K562 (cell line): ENCODE data around the gene PRDM8. TPM values are rescaled to one million over a fixed set of nuclear protein-coding genes. Genes with fewer than 3 reads are reported as not detected.

Experiments used
- BHLHE40 ChIP-seq: IDR thresholded peaks from 2 replicates; pipeline ENCODE4 v1.6.1; 2011; ENCODE audit warnings: low read length, improper control_type of control experiment
- BMI1 ChIP-seq: fragments of 150-350 bp; IDR thresholded peaks from 2 replicates; pipeline ENCODE4 v1.6.1; 2014; ENCODE audit warnings: low read length
- ELF4 ChIP-seq: fragments of 450-650 bp; formaldehyde crosslinking; IDR thresholded peaks from 2 replicates; pipeline ENCODE4 v1.4.0; 2022; ENCODE audit warnings: missing genetic modification characterization
- HNRNPUL1 ChIP-seq: fragments of 200-400 bp; formaldehyde crosslinking; IDR thresholded peaks from 2 replicates; pipeline ENCODE4 v1.6.1; 2017; ENCODE audit warnings: low read length
- JUND ChIP-seq, 2 experiments: IDR thresholded peaks; 2 replicates in 1 of 2; 3 replicates in 1 of 2; pipeline ENCODE4 v1.6.1; 2011; ENCODE audit warnings: borderline replicate concordance in 2 of 2, low read depth in 2 of 2, low read length in 2 of 2, improper control_type of control experiment in 1 of 2, missing biosample characterization in 1 of 2, missing genetic modification characterization in 1 of 2, missing genetic modification reagents in 1 of 2
- KLF13 ChIP-seq: fragments of 450-650 bp; IDR thresholded peaks from 2 replicates; pipeline ENCODE4 v1.6.1; 2016; ENCODE audit warnings: missing genetic modification characterization, low read depth, mild to moderate bottlenecking, missing compliant biosample characterization, moderate library complexity, borderline replicate concordance
- MAFF ChIP-seq: IDR thresholded peaks from 2 replicates; pipeline ENCODE4 v1.6.1; 2012; ENCODE audit warnings: low read length, improper control_type of control experiment
- MTF1 ChIP-seq: fragments of 250-450 bp; sonication (Bioruptor Pico); IDR thresholded peaks from 2 replicates; pipeline ENCODE4 v1.9.0; 2021; ENCODE audit warnings: moderate library complexity, mild to moderate bottlenecking, inconsistent platforms, borderline replicate concordance
- MYNN ChIP-seq, 2 experiments: sonication (generic); formaldehyde crosslinking in 1 of 2; IDR thresholded peaks; 2 replicates each; pipeline versions ENCODE4 v1.5.0 to v1.6.1; 2016 to 2020; ENCODE audit warnings: antibody characterized with exemption in 1 of 2, missing genetic modification reagents in 1 of 2
- NFYB ChIP-seq: IDR thresholded peaks from 2 replicates; pipeline ENCODE4 v1.6.1; 2011; ENCODE audit warnings: mild to moderate bottlenecking, moderate library complexity; ENCODE audit not compliant: insufficient read length; ENCODE audit errors: extremely low read depth
- RBM25 ChIP-seq: fragments of 200-400 bp; formaldehyde crosslinking; IDR thresholded peaks from 2 replicates; pipeline ENCODE4 v1.6.1; 2018; ENCODE audit warnings: low read length, low read depth, moderate library complexity; ENCODE audit not compliant: severe bottlenecking
- RFX7 ChIP-seq: fragments of 250-450 bp; sonication (Bioruptor Pico); IDR thresholded peaks from 2 replicates; pipeline ENCODE4 v1.5.1; 2021; ENCODE audit warnings: mild to moderate bottlenecking
- TSC22D4 ChIP-seq: fragments of 450-650 bp; IDR thresholded peaks from 2 replicates; pipeline ENCODE4 v1.6.1; 2016; ENCODE audit warnings: missing genetic modification characterization, missing biosample characterization, control low read depth
- YY1 ChIP-seq, 3 experiments: IDR thresholded peaks; 2 replicates each; pipeline ENCODE4 v1.6.1; 2011; ENCODE audit warnings: low read length in 2 of 3, mild to moderate bottlenecking in 2 of 3, moderate library complexity in 2 of 3, borderline replicate concordance in 1 of 3, control low read depth in 1 of 3, low read depth in 1 of 3; ENCODE audit not compliant: insufficient read depth in 3 of 3, insufficient replicate concordance in 2 of 3, control insufficient read depth in 1 of 3, insufficient read length in 1 of 3; ENCODE audit errors: extremely low read depth in 1 of 3
- ZBTB1 ChIP-seq: sonication (generic); formaldehyde crosslinking; IDR thresholded peaks from 2 replicates; pipeline ENCODE4 v1.8.1; 2023; ENCODE audit warnings: missing genetic modification reagents, low read depth, mild to moderate bottlenecking, borderline replicate concordance
- ZNF12 ChIP-seq: sonication (generic); formaldehyde crosslinking; IDR thresholded peaks from 2 replicates; pipeline ENCODE4 v1.4.0; 2020; ENCODE audit warnings: mild to moderate bottlenecking, missing genetic modification reagents
- ZNF79 ChIP-seq: fragments of 250-450 bp; sonication (Bioruptor Pico); IDR thresholded peaks from 2 replicates; pipeline ENCODE4 v1.4.0; 2020; ENCODE audit warnings: low read depth, mild to moderate bottlenecking, moderate library complexity
- polyA plus RNA-seq, 8 experiments: library from polyadenylated mRNA; depleted of rRNA in 4 of 8; stranded (reverse) in 5 of 8; unstranded in 3 of 8; fragments of >200 nt; fragmentation: Nextera tagmentation in 2 of 8; fragmentation: Illumina TruSeq in 1 of 8; extraction: Ambion mirVana in 2 of 8; extraction: Trizol in 1 of 8; gene quantifications; 2 replicates each; pipeline versions ENCODE4 v1.2.1 to v1.2.3, GENCODE V29; 2011 to 2014; ENCODE audit warnings: inconsistent platforms in 1 of 8, missing spikeins in 1 of 8
- total RNA-seq, 7 experiments: library from RNA; depleted of rRNA in 6 of 7; stranded (reverse); fragments of >200 nt in 6 of 7; fragmentation: Illumina TruSeq in 2 of 7; extraction: Trizol in 2 of 7; gene quantifications; 2 replicates each; pipeline versions ENCODE4 v1.2.1 to v1.2.3, GENCODE V29; 2011 to 2021; ENCODE audit warnings: low replicate concordance in 1 of 7
- TF ChIP-seq, protein P1 (sequence below): IDR thresholded peaks from 2 replicates; pipeline ENCODE4 v1.6.1; 2011; ENCODE audit warnings: borderline replicate concordance, low read depth, mild to moderate bottlenecking, moderate library complexity, low read length; ENCODE audit not compliant: insufficient read depth, poor library complexity, severe bottlenecking
- TF ChIP-seq, protein P2 (sequence below): fragments of 250-450 bp; sonication (Bioruptor Pico); IDR thresholded peaks from 2 replicates; pipeline ENCODE4 v1.4.0; 2020
- TF ChIP-seq, protein P3 (sequence below): fragments of 450-650 bp; IDR thresholded peaks from 2 replicates; pipeline ENCODE4 v1.6.1; 2017; ENCODE audit warnings: mild to moderate bottlenecking, moderate library complexity
- TF ChIP-seq, protein P4 (sequence below): sonication (generic); formaldehyde crosslinking; IDR thresholded peaks from 2 replicates; pipeline ENCODE4 v1.8.1; 2023; ENCODE audit warnings: mild to moderate bottlenecking, missing genetic modification reagents

Gene PRDM8
- total and polyA plus RNA-seq, 9 of the 15 experiments (the other 6 are each of a cell fraction or from before 2014, with no cell fraction given): 0.40 TPM; not detected in 8

DNA sequence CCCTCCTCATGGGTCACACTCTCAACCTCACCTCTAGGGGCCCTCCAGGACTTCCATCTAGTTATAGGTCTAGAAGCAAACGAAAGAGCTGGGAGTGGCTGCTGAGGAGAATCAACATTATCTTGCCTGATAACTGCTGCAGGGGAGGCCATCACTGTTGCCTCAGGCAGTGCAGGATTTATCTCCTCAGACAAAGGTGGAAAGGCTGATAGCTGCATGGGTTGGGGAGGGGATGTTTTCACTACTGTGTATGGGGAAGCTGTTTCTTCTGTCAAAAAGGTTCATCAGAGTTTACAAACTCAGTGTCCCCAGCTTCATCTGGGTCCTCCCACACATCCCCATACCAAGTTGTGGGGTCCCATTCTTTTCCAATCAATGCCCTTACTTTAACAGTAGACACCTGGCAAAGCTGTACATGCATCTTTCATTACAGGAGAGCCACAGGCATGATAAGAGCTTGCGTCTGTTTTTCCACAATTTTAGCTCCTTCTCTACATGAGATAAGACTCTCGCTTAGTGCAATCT, 17.6 kb upstream of the PRDM8 start (continued):
- TF ChIP-seq KLF13 (no peak), BHLHE40 (peak; percentile 42; the same call in 1 of the 2 replicates), TSC22D4 (tag) (no peak), ELF4 (CRISPR knock-in tag) (0 out of 2 replicates have a peak, but pooled peaks have one; percentile 4), MTF1 (CRISPR knock-in tag) (no peak), BMI1 (no peak), ZBTB1 (CRISPR knock-in tag) (no peak), JUND (IDR thresholded peaks at IDR 0.05; ENCODE audit: borderline replicate concordance, low read depth, low read length) (peak; percentile 59), JUND (tag; IDR thresholded peaks at IDR 0.05; ENCODE audit: borderline replicate concordance, low read depth, low read length) (peak; percentile 36; the same call in 2 of the 3 replicates), ZNF12 (CRISPR knock-in tag) (no peak), ZNF79 (no peak), RFX7 (CRISPR knock-in tag) (no peak), RBM25 (no peak), YY1 (IDR thresholded peaks at IDR 0.05; ENCODE audit: borderline replicate concordance in 1 of 3, control insufficient read depth in 1 of 3, extremely low read depth in 1 of 3, insufficient read depth in 3 of 3, insufficient read length in 1 of 3, insufficient replicate concordance in 2 of 3, low read depth in 1 of 3, low read length in 2 of 3) (peak in 1 of 3 experiments; percentile 48), HNRNPUL1 (no peak), NFYB (no peak), MAFF (no peak; the same call in 1 of the 2 replicates), MYNN (IDR thresholded peaks at IDR 0.05) (0 out of 2 replicates have a peak, but pooled peaks have one; percentile 41), MYNN (CRISPR knock-in tag; IDR thresholded peaks at IDR 0.05) (no peak)
- TF ChIP-seq, protein P1, sequence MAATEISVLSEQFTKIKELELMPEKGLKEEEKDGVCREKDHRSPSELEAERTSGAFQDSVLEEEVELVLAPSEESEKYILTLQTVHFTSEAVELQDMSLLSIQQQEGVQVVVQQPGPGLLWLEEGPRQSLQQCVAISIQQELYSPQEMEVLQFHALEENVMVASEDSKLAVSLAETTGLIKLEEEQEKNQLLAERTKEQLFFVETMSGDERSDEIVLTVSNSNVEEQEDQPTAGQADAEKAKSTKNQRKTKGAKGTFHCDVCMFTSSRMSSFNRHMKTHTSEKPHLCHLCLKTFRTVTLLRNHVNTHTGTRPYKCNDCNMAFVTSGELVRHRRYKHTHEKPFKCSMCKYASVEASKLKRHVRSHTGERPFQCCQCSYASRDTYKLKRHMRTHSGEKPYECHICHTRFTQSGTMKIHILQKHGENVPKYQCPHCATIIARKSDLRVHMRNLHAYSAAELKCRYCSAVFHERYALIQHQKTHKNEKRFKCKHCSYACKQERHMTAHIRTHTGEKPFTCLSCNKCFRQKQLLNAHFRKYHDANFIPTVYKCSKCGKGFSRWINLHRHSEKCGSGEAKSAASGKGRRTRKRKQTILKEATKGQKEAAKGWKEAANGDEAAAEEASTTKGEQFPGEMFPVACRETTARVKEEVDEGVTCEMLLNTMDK: no peak
- TF ChIP-seq, protein P2, sequence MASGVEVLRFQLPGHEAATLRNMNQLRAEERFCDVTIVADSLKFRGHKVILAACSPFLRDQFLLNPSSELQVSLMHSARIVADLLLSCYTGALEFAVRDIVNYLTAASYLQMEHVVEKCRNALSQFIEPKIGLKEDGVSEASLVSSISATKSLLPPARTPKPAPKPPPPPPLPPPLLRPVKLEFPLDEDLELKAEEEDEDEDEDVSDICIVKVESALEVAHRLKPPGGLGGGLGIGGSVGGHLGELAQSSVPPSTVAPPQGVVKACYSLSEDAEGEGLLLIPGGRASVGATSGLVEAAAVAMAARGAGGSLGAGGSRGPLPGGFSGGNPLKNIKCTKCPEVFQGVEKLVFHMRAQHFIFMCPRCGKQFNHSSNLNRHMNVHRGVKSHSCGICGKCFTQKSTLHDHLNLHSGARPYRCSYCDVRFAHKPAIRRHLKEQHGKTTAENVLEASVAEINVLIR (CRISPR knock-in tag): no peak
- TF ChIP-seq, protein P3, sequence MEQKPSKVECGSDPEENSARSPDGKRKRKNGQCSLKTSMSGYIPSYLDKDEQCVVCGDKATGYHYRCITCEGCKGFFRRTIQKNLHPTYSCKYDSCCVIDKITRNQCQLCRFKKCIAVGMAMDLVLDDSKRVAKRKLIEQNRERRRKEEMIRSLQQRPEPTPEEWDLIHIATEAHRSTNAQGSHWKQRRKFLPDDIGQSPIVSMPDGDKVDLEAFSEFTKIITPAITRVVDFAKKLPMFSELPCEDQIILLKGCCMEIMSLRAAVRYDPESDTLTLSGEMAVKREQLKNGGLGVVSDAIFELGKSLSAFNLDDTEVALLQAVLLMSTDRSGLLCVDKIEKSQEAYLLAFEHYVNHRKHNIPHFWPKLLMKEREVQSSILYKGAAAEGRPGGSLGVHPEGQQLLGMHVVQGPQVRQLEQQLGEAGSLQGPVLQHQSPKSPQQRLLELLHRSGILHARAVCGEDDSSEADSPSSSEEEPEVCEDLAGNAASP: no peak
- TF ChIP-seq, protein P4, sequence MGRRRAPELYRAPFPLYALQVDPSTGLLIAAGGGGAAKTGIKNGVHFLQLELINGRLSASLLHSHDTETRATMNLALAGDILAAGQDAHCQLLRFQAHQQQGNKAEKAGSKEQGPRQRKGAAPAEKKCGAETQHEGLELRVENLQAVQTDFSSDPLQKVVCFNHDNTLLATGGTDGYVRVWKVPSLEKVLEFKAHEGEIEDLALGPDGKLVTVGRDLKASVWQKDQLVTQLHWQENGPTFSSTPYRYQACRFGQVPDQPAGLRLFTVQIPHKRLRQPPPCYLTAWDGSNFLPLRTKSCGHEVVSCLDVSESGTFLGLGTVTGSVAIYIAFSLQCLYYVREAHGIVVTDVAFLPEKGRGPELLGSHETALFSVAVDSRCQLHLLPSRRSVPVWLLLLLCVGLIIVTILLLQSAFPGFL (CRISPR knock-in tag): no peak
